Measurements from ENCODE around the gene UBXN1.
A peak's percentile ranks its signal among the peaks of the same experiment; 100 is the strongest.

Gene UBXN1

GRCh38 chr11:62632492-62632891, 46.4 kb downstream of the UBXN1 start:
- FAIRE-seq, result no peak

DNA sequence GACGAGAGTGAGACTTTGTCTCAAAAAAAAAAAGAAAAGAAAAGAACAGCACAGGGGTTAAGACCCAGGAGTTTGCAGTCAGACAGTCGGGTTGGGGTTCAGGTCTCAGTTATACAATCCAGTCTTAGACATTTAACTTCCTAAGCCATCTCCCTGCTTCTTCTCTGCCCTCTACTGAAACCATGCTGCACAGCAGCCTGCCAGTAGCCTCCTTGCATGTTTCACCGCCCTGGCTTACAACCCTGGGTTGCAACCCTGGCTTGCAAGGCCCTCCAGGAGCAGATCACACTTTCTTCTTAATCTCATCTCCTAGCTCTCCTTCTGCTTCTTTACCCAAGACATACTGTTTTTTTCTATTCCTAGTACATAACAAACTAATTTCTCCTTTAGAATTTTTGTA, 51.2 kb downstream of the UBXN1 start:
- FAIRE-seq, result peak; percentile 78

Data from G401.6 (cell line).